Articular chondrocyte of knee joint (primary cell): Measurements from ENCODE around the gene SLC18A2. TPM values are rescaled to one million over a fixed set of nuclear protein-coding genes. Genes with fewer than 3 reads are reported as not detected.

Experiments used
- total RNA-seq: library from RNA; depleted of rRNA; stranded (reverse); fragments of >200 nt; gene quantifications from 2 replicates; pipeline ENCODE4 v1.2.3, GENCODE V29; 2012

The SLC18A2 gene
- under 0.01 TPM in 1 of 2 replicates, not detected in the other for total RNA-seq

GRCh38 chr10:117240621-117241529 lies at the start of gene SLC18A2:
TSS of gene SLC18A2 (plus strand) at chr10:117241114. CDS start at chr10:117241694, 580 bp downstream.

GRCh38 chr10:117197189-117197588 lies 43.7 kb upstream of the SLC18A2 start, which contains the start of gene KCNK18:
TSS of gene KCNK18 (plus strand) at chr10:117197489. CDS start at chr10:117197489, 0 bp downstream.

Other genes starting within 250 kb of the SLC18A2 start
- 6.4 and 6.9 TPM in 2 replicates for gene SHTN1, start 235.9 kb upstream of the SLC18A2 start, total RNA-seq
- not detected in 2 replicates for gene VAX1, start 102.8 kb upstream of the SLC18A2 start, total RNA-seq
- not detected in 2 replicates for gene KCNK18, start 43.6 kb upstream of the SLC18A2 start, total RNA-seq
- gene PDZD8, start 134.3 kb downstream of the SLC18A2 start, total RNA-seq: 48.6 and 53.5 TPM in 2 replicates